Esophagus muscularis mucosa (tissue), 3 donors: ENCODE data around the gene TMEM127.

Source experiments
- CTCF ChIP-seq, 3 experiments: fragments of 200-600 bp in 2 of 3; fragments of 450-650 bp in 1 of 3; sonication (generic) in 2 of 3; IDR thresholded peaks; one replicate each; pipeline ENCODE4 v1.5.1; 2017 to 2019; ENCODE audit warnings: antibody characterized with exemption in 3 of 3, mild to moderate bottlenecking in 2 of 3, moderate library complexity in 1 of 3
- POLR2AphosphoS5 ChIP-seq, 2 donors: sonication (generic); formaldehyde crosslinking; IDR thresholded peaks; one replicate each; pipeline ENCODE4 v1.6.1; 2017; ENCODE audit warnings: antibody characterized with exemption in 2 of 2

- no peak for TF ChIP-seq CTCF (IDR thresholded peaks at IDR 0.05)
- no peak for TF ChIP-seq POLR2AphosphoS5 (IDR thresholded peaks at IDR 0.05)
Observed at GRCh38 chr2:96291751-96292150, 26.0 kb upstream of the TMEM127 start.
